ENCODE data around the gene CHKA. TPM values are rescaled to one million over a fixed set of nuclear protein-coding genes. Genes with fewer than 3 reads are reported as not detected.

CHKA gene
- total RNA-seq, 1 experiment from 2014 or later = 63.0 TPM

DNA sequence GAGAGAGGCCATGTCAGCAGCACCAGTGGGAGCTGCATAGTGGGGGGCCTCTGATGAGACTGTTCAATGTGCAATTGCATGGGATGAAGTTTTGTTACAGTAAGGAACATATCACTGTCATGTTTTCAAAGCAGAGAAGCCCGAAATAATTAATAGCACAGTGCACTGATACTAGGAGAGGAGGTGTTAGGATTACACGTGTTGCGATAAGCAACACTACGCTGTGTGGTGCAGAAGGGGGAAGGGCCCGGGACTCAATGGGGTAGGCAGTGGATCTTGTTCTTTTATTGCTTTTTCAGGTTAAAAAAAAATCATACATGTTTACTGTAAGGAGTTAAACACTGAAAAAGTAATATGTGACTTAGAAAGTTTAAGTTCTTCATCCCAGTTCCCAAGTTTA is 53.2 kb downstream of the CHKA start:
- Mint-ChIP-seq H3K27me3 (ENCODE audit: low read depth) (no peaks in the 10 kb centered on the region), H3K27ac (no peak overlapping the region; a peak in 2 of 7 replicates), H3K4me3 (no peak overlapping the region), H3K36me3 (ENCODE audit: insufficient read depth in 1 of 3, low read depth in 3 of 3) (peaks cover 47 to 95% (median 83%) of the 10 kb centered on the region in 3 experiments), H3K4me1 (no peaks in the 10 kb centered on the region), H3K9me3 (no peaks in the 10 kb centered on the region)
- no peak overlapping the region for H2BK15ac ChIP-seq (ENCODE audit: low read depth, low read length)
- no peak overlapping the region for H4K8ac ChIP-seq (replicated peaks; ENCODE audit: insufficient read length, low read depth, low read length)
- DNase-seq = no peak
- no peak overlapping the region for H3K23ac ChIP-seq (ENCODE audit: insufficient read length, low read depth, low read length)
- H4K20me1 ChIP-seq (ENCODE audit: control insufficient read depth, insufficient read depth, insufficient read length) = no peaks in the 10 kb centered on the region
- H2BK12ac ChIP-seq (ENCODE audit: insufficient read length, low read depth, low read length) = no peak overlapping the region
- WGBS (ENCODE audit: extremely low coverage, insufficient read length, low lambda C conversion rate) = no CpG with 5 or more reads among the region's 5 CpGs
- H3K9ac ChIP-seq (ENCODE audit: extremely low read depth, insufficient read length, low read length) = no peak overlapping the region
- H4K91ac ChIP-seq (ENCODE audit: insufficient read length, low read depth, low read length) = no peak overlapping the region
- no peak overlapping the region for H2BK120ac ChIP-seq (ENCODE audit: low read depth, low read length, poor library complexity, severe bottlenecking)
- H3K79me1 ChIP-seq (ENCODE audit: insufficient read depth, low read depth, low read length, poor library complexity, severe bottlenecking) = no peaks in the 10 kb centered on the region
- H3K56ac ChIP-seq (ENCODE audit: insufficient read length, low read depth, low read length) = no peak overlapping the region
- no peaks in the 10 kb centered on the region for H3K4me1 ChIP-seq (ENCODE audit: insufficient read depth, low read length)
- H3K9me3 ChIP-seq (ENCODE audit: control insufficient read depth, low read depth, low read length) = no peaks in the 10 kb centered on the region
- H3K27me3 ChIP-seq (ENCODE audit: insufficient read depth, low read length) = no peaks in the 10 kb centered on the region
- TF ChIP-seq, protein P1, sequence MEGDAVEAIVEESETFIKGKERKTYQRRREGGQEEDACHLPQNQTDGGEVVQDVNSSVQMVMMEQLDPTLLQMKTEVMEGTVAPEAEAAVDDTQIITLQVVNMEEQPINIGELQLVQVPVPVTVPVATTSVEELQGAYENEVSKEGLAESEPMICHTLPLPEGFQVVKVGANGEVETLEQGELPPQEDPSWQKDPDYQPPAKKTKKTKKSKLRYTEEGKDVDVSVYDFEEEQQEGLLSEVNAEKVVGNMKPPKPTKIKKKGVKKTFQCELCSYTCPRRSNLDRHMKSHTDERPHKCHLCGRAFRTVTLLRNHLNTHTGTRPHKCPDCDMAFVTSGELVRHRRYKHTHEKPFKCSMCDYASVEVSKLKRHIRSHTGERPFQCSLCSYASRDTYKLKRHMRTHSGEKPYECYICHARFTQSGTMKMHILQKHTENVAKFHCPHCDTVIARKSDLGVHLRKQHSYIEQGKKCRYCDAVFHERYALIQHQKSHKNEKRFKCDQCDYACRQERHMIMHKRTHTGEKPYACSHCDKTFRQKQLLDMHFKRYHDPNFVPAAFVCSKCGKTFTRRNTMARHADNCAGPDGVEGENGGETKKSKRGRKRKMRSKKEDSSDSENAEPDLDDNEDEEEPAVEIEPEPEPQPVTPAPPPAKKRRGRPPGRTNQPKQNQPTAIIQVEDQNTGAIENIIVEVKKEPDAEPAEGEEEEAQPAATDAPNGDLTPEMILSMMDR (conservative IDR thresholded peaks at IDR 0.05) = no peak
- H2BK5ac ChIP-seq (ENCODE audit: insufficient read length, low read length) = no peak overlapping the region
- H4K5ac ChIP-seq (ENCODE audit: insufficient read length, low read depth, low read length) = no peak overlapping the region
- H3K79me2 ChIP-seq (ENCODE audit: insufficient read depth, low read length) = no peaks in the 10 kb centered on the region
- H3K18ac ChIP-seq (ENCODE audit: insufficient read length, low read depth, low read length) = no peak overlapping the region
- H3K4ac ChIP-seq (ENCODE audit: low read depth, low read length) = no peak overlapping the region
- no peaks in the 10 kb centered on the region for H3K23me2 ChIP-seq (ENCODE audit: insufficient read length, low read depth, low read length, poor library complexity, severe bottlenecking)
- no peak overlapping the region for H3K27ac ChIP-seq (ENCODE audit: insufficient read length, low read depth, low read length)
- H3K4me2 ChIP-seq (ENCODE audit: insufficient read depth, insufficient read length, low read length) = no peak overlapping the region
- H2AFZ ChIP-seq (ENCODE audit: low read length) = no peak overlapping the region
- H2AK5ac ChIP-seq (ENCODE audit: insufficient read length, low read length) = no peak overlapping the region
- H2BK20ac ChIP-seq (ENCODE audit: low read depth, low read length, poor library complexity, severe bottlenecking) = no peak overlapping the region
- no peak overlapping the region for H3T11ph ChIP-seq (ENCODE audit: low read length)
- H3K14ac ChIP-seq (ENCODE audit: insufficient read depth, low read length) = no peak overlapping the region

All from H9 (cell line).